Skeletal muscle tissue (tissue), 4 donors: ENCODE measurements around the gene COL23A1. TPM values are rescaled to one million over a fixed set of nuclear protein-coding genes. Genes with fewer than 3 reads are reported as not detected.
"Not testable (repeated sequence)": the region's sequence is repeated elsewhere in the genome, so short reads cannot be mapped to it uniquely, and the experiment has no call there.

Source experiments
- H3K27ac ChIP-seq: one replicate; pipeline ENCODE4 v1.7.0; 2013; ENCODE audit warnings: mild to moderate bottlenecking, low read depth, low read length, inconsistent platforms
- H3K27me3 ChIP-seq, 3 donors: one replicate each; pipeline ENCODE4 v1.7.0; 2013; ENCODE audit warnings: low read length in 3 of 3; ENCODE audit not compliant: control insufficient read depth in 3 of 3, insufficient read depth in 3 of 3
- H3K36me3 ChIP-seq, 3 donors: one replicate each; pipeline ENCODE4 v1.7.0; 2013; ENCODE audit warnings: low read length in 3 of 3; ENCODE audit not compliant: control insufficient read depth in 3 of 3, insufficient read depth in 3 of 3
- H3K4me1 ChIP-seq, 3 donors: one replicate each; pipeline ENCODE4 v1.7.0; 2013; ENCODE audit warnings: low read length in 3 of 3, mild to moderate bottlenecking in 3 of 3; ENCODE audit not compliant: control insufficient read depth in 3 of 3, insufficient read depth in 3 of 3
- H3K4me3 ChIP-seq, 3 donors: one replicate each; pipeline ENCODE4 v1.7.0; 2013; ENCODE audit warnings: low read length in 3 of 3
- H3K9ac ChIP-seq, 3 donors: one replicate each; pipeline ENCODE4 v1.7.0; 2013; ENCODE audit warnings: low read length in 3 of 3, mild to moderate bottlenecking in 3 of 3, moderate library complexity in 2 of 3, low read depth in 1 of 3
- H3K9me3 ChIP-seq, 3 donors: one replicate each; pipeline ENCODE4 v1.7.0; 2013; ENCODE audit warnings: low read length in 3 of 3; ENCODE audit not compliant: control insufficient read depth in 3 of 3
- total RNA-seq: library from RNA; depleted of rRNA; stranded (reverse); fragments of >200 nt; gene quantifications from one replicate; pipeline ENCODE4 v1.2.3, GENCODE V29; 2014
- donor health status: Osteomylitis.

Gene COL23A1
- total RNA-seq, 1 donor from 2014 or later = 0.52 TPM

DNA sequence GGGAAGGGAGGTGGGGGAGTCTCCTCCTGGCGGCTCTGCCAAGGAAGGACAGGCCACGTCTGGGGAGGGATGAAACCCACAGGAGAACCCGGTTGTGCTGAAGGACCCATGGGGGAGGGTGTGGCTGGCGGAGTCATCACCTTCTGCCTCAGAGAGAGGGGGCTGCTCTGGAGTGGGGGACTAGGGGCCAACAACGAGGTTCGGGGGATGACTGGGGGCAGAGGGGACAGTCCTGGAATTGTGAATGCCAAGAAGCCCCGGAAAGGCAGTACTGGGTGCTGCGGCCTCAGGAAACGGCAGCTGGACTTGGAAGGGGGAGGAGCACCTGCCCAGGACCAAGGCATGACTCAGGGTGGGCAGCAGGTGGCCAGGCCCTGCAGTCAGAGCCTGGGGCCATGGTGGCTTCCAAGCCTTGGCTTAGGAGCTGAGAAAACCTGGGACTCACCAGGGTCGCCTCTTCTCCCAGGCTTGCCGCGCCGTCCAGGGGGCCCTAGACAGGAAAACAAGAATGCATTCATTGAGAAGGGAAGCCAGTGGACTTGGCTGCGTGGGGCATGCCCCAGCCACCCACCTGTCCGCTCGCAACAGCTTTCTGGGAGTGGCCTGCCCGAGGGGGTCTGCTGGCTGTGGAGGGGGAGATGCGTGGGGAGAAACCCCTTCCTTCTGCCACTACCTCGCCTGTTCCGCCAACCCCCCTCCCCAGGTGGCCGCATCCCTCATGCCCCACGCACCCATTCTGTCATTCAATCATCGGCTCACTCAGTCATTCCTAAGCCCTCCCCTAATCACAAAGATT, 283.6 kb downstream of the COL23A1 start:
- Histone ChIP-seq H3K36me3 (no peaks in the 10 kb centered on the region), H3K4me3 (no peak overlapping the region), H3K9ac (no peak overlapping the region), H3K9me3 (no peaks in the 10 kb centered on the region), H3K27ac (no peak overlapping the region), H3K4me1 (no peaks in the 10 kb centered on the region), H3K27me3 (peaks cover 0 to 5% (median 0%) of the 10 kb centered on the region in 3 donors)

DNA sequence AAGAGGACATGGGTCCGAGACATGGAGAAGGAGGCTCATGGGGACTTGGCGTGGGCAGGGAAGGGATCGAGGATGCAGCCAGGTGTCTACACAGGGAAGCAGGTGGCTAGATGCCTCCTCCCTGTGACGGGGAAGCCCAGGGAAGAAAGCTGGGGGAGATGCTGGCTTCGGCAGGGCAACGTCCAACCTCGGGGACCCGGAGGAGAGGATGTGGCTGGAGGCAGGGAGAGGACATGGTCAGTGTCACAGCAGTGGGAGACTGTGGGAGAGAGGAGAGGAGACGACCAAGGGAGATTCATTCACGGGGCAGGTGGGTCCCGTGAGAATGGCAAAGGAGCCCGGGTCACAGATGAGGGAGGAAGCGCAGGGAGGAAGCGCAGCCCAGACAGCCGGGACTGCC, 284.4 kb downstream of the COL23A1 start:
- Histone ChIP-seq H3K27ac (no peak overlapping the region), H3K9ac (no peak overlapping the region), H3K36me3 (no peaks in the 10 kb centered on the region), H3K4me1 (no peaks in the 10 kb centered on the region), H3K4me3 (no peak overlapping the region), H3K9me3 (no peaks in the 10 kb centered on the region), H3K27me3 (peaks cover 0 to 5% (median 0%) of the 10 kb centered on the region in 3 donors)

DNA sequence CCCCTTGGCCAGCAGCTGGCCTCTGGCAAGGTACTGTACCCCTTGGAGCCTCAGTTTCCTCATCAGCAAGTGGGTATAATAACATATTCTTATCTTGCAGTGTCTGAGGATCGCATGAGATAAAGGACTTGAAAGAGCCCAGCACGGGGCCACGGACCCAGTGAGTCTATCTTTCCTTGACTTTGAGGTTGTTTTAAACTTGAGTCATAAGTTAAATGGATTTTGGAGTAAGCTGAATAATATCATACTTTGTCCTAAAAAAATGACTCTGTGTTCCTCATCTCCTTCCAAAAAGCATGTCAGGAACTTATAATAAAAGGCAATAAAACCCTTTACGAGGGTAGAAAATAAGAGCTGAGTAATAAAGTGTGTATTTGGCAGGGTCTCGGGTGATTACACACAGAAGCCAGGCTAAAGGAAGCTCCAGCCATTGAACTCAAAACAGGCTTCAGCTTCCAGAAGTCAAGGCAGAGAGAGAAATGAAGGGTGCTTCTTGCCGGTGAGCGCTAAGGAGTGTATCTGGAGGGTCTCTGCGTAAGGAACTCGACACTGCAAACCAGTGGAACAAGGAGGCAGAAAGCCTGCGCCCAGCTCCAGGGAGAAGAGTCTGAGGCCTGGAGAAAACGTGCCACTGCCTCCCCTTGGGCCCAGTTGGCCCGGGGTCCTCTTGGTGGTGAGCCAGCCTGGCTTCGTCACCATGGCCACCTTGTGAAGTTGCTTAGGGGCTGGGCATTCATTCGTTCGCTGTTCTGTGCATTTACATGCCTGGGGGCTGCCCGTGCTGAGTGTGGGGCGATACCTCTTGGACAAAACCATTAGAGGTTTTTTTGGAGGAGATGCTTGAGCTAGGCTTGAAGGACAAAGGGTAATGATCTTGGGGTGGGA, 285.2 kb downstream of the COL23A1 start:
- peaks cover 0 to 5% (median 0%) of the 10 kb centered on the region in 3 donors for H3K27me3 ChIP-seq
- no peak overlapping the region for H3K27ac ChIP-seq
- H3K9me3 ChIP-seq = no peaks in the 10 kb centered on the region
- H3K4me1 ChIP-seq = no peaks in the 10 kb centered on the region
- H3K36me3 ChIP-seq = no peaks in the 10 kb centered on the region
- no peak overlapping the region for H3K9ac ChIP-seq
- no peak overlapping the region for H3K4me3 ChIP-seq

DNA sequence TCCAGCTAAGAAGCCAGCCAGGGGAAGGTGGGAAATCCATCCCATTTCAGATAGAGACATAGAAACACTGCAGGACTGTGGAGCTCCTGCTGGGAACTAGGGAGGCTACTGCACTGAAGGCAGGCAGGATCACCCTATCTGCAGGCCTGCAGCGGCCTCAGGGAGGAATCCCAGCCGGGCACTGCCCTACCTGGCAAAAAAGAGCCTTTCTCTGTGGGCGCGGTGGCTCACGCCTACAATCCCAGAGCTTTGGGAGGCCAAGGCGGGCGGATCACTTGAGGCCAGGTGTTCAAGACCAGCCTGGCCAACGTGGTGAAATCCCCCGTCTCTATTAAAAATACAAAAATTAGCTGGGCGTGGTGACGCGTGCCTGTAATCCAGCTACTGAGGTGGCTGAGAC, 286.2 kb downstream of the COL23A1 start:
- H3K9ac ChIP-seq = no peak overlapping the region
- no peaks in the 10 kb centered on the region for H3K4me1 ChIP-seq
- H3K27ac ChIP-seq = no peak overlapping the region
- H3K36me3 ChIP-seq = no peaks in the 10 kb centered on the region
- peaks cover 0 to 5% (median 0%) of the 10 kb centered on the region in 3 donors for H3K27me3 ChIP-seq
- no peak overlapping the region for H3K4me3 ChIP-seq
- H3K9me3 ChIP-seq = no peaks in the 10 kb centered on the region

DNA sequence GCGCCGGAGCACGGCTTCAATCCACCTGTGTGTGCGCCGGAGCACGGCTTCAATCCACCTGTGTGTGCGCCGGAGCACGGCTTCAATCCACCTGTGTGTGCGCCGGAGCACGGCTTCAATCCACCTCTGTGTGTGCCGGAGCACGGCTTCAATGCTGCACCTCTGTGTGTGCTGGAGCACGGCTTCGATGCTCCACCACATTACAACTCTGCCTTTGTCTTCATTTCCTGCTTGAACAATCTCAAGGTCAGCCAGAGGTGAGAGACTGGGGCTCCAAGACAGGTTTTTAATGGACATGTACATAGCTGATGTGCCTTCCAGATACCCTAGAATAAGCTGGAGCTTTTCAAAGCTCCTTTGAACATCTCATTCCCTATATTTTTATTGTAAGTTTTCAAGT, 287.9 kb downstream of the COL23A1 start:
- H3K27ac ChIP-seq, H3K27me3 ChIP-seq, H3K4me1 ChIP-seq, H3K9ac ChIP-seq, H3K4me3 ChIP-seq, H3K36me3 ChIP-seq, H3K9me3 ChIP-seq: not testable (repeated sequence)

DNA sequence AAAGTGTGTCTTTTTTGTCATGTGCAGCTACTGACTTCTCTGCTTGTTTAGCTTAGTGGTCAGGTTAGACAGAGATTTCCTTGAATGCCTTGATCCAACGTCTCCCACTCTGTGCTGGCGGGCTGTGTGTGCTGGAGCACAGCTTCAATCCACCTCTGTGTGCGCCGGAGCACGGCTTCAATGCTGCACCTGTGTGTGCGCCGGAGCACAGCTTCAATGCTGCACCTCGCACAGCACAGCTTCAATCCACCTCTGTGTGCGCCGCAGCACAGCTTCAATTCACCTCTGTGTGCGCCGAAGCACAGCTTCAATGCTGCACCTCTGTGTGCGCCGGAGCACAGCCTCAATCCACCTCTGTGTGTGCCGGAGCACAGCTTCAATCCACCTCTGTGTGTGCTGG, 288.6 kb downstream of the COL23A1 start:
- Histone ChIP-seq H3K27me3 (peaks cover 0 to 3% (median 0%) of the 10 kb centered on the region in 3 donors), H3K9me3 (no peaks in the 10 kb centered on the region), H3K4me1 (no peaks in the 10 kb centered on the region), H3K9ac (no peak overlapping the region), H3K27ac (no peak overlapping the region), H3K4me3 (no peak overlapping the region), H3K36me3 (no peaks in the 10 kb centered on the region)

DNA sequence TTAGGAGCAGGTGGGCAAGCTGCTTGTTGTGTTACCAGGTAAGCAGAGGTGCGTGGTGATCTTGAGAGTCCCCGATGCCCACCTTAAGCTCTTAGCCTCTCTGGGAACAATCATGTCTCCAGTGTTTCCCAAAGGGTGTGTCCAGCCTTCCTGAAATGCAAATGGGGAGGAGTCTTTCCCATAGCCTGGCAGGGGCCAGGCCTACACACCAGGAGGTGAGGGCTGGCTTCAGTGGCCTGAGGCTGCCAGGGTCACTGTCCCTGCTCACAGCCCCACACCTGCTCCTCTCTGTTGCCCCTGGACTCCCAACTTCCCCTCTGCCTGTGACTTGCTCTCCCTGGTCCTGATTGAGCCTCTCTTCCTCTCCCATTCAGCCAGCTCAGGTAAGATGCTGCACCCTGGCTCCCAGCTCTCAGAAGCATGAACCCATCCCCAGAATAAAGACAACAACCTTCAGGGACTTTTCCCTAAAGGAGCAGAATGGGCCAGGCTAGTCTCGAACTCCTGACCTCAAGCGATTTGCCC, 291.8 kb downstream of the COL23A1 start:
- peaks cover 0 to 6% (median 0%) of the 10 kb centered on the region in 3 donors for H3K27me3 ChIP-seq
- H3K4me3 ChIP-seq = no peak overlapping the region
- no peaks in the 10 kb centered on the region for H3K9me3 ChIP-seq
- H3K27ac ChIP-seq = no peak overlapping the region
- H3K4me1 ChIP-seq = no peaks in the 10 kb centered on the region
- H3K36me3 ChIP-seq = no peaks in the 10 kb centered on the region
- H3K9ac ChIP-seq = no peak overlapping the region

DNA sequence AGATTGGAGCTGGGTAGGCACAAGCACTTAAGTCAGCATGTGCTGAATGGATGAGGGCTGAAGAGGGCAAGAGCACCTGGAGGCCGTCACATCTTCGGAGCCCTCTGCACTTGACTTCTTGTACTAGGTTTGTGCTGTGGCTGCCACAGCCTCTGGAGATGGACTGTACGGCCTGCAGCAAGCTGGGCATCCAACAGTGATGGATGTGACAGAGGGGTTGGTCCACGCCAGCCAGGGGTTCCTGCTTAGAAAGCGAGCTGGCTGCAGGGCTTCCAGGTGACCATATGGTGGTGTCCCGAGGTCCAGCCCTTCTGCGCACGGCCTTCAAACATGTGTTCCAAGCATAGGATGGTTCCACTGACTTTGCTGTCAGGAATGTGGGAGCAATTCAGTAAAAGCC, 292.4 kb downstream of the COL23A1 start:
- Histone ChIP-seq H3K27me3 (peaks cover 0 to 12% (median 1%) of the 10 kb centered on the region in 3 donors), H3K9me3 (no peaks in the 10 kb centered on the region), H3K4me3 (no peak overlapping the region), H3K27ac (no peak overlapping the region), H3K36me3 (no peaks in the 10 kb centered on the region), H3K4me1 (no peaks in the 10 kb centered on the region), H3K9ac (no peak overlapping the region)

DNA sequence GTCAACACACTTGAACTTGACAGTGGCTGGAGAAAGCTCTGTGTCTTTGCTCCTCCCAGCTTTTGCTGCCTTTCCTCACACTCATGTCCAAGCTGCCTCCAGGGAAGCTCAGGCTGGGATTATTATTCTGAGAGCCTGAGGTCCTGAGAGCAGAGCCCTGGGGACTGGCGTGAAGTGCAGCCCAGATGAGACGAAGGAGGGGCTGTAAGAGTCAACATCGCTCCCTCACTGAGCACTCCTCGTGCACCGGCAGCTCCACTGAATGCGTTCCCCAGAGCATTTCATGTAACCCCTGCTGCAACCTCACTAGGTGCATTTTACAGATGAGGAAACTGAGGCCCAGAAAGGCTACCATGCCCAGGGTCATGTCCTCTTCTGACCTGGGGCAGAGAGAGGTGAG, 294.1 kb downstream of the COL23A1 start:
- Histone ChIP-seq H3K27ac (no peak overlapping the region), H3K27me3 (peaks cover 0 to 29% (median 16%) of the 10 kb centered on the region in 3 donors), H3K36me3 (no peaks in the 10 kb centered on the region), H3K4me3 (no peak overlapping the region), H3K9ac (no peak overlapping the region), H3K9me3 (no peaks in the 10 kb centered on the region), H3K4me1 (no peaks in the 10 kb centered on the region)

DNA sequence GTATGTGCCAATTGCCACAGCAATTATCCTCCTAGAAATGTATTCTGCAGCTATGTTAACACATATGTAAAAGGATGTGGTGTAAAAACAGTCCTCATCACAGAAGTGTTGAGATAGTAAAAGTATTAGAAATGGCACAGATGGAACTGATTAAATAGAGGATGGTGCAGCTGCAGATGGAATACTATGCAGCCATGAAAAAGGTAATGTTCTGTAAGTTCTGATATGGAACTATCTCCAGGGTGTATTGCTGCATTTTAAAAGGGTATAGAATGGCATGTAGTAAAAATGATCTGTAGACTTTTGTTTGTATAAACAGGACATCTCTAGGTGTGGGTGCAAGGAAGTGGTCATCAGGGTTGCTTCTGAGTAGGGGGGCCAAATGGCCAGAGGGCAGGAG, 294.6 kb downstream of the COL23A1 start:
- peaks cover 3 to 33% (median 20%) of the 10 kb centered on the region in 3 donors for H3K27me3 ChIP-seq
- H3K36me3 ChIP-seq = no peaks in the 10 kb centered on the region
- H3K4me3 ChIP-seq = no peak overlapping the region
- no peak overlapping the region for H3K9ac ChIP-seq
- H3K27ac ChIP-seq = no peak overlapping the region
- H3K4me1 ChIP-seq = peaks cover 0 to under 1% (median 0%) of the 10 kb centered on the region in 3 donors
- no peaks in the 10 kb centered on the region for H3K9me3 ChIP-seq
